ENCODE results near the gene ATG10.
"Not testable (repeated sequence)": the region's sequence is repeated elsewhere in the genome, so short reads cannot be mapped to it uniquely, and the experiment has no call there.

The ATG10 gene

GRCh38 chr5:82244854-82245635 is 273.2 kb downstream of the ATG10 start:
- DNase-seq = no peak

- no peak for DNase-seq
Observed at GRCh38 chr5:82246960-82247574, 275.2 kb downstream of the ATG10 start.

- no peak for DNase-seq
Observed at GRCh38 chr5:82252744-82253143, 280.9 kb downstream of the ATG10 start.

GRCh38 chr5:82255844-82256243 is 284.0 kb downstream of the ATG10 start:
- no peak for DNase-seq

- DNase-seq = no peak
Observed at GRCh38 chr5:82257247-82257646, 285.4 kb downstream of the ATG10 start.

GRCh38 chr5:82257729-82258128 is 285.9 kb downstream of the ATG10 start:
- DNase-seq = no peak

- no peak for DNase-seq
Observed at GRCh38 chr5:82259172-82259800, 287.5 kb downstream of the ATG10 start.

- DNase-seq = no peak
Observed at GRCh38 chr5:82265047-82265446, 293.2 kb downstream of the ATG10 start.

GRCh38 chr5:82267297-82267933 is 295.6 kb downstream of the ATG10 start:
- DNase-seq = not testable (repeated sequence)

GRCh38 chr5:82269363-82269762 is 297.5 kb downstream of the ATG10 start:
- DNase-seq = not testable (repeated sequence)

GRCh38 chr5:82272571-82273356 is 300.9 kb downstream of the ATG10 start:
- not testable (repeated sequence) for DNase-seq

GRCh38 chr5:82273426-82273825 is 301.6 kb downstream of the ATG10 start:
- DNase-seq = not testable (repeated sequence)

- DNase-seq = no peak
Observed at GRCh38 chr5:82274343-82275211, 302.8 kb downstream of the ATG10 start.

- DNase-seq = no peak
Observed at GRCh38 chr5:82275216-82275664, 303.4 kb downstream of the ATG10 start.

- DNase-seq = no peak
Observed at GRCh38 chr5:82276800-82277612, 305.2 kb downstream of the ATG10 start.

- no peak for DNase-seq
Observed at GRCh38 chr5:82277613-82277986, 305.8 kb downstream of the ATG10 start.

GRCh38 chr5:82277987-82278710 is 306.3 kb downstream of the ATG10 start, which contains the start of gene RPS23:
Gene RPS23, minus strand, starts transcription at chr5:82278354. Its CDS starts 31 bp downstream, at chr5:82278323.
- DNase-seq = peak; percentile 83 to 89

- no peak for DNase-seq
Observed at GRCh38 chr5:82278711-82279370, 307.0 kb downstream of the ATG10 start.

- DNase-seq = no peak
Observed at GRCh38 chr5:82283893-82284292, 312.1 kb downstream of the ATG10 start.
